ENCODE data around the gene NRG2.

Gene NRG2

DNA sequence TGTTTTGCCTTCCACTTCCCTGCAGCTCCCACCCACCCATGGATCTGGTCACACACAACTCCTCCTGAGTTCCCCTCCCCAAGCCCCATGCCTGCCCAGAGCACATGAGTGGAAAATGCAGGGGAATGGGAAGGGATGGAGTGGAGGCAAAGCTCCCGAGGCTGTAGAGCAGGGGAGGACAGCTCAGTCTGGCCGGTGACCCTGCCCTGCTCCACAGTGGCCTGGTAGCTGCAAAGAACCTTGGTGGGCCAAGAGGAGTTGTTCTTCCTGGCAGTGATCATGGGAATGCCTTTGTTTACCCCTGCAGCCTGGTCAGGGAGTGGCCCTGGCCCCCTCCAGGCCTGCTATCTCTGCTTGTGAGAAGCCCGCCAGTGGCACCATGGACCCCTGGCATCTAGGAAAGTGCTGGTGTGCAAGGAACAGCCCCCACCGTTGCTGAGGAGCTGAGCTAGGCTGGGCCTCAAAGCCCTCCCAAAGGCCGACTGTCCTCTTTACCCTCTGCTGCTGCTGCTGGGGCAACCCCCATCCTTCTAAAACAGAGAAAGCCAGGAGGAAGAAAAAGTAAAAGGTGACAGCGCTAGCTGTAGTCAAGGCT lies 187.1 kb downstream of the NRG2 start:
- no peak for DNase-seq (ENCODE audit: low read depth)
- no peak overlapping the region for H3K4me3 ChIP-seq (ENCODE audit: low read depth, low read length)
- TF ChIP-seq, protein P1, sequence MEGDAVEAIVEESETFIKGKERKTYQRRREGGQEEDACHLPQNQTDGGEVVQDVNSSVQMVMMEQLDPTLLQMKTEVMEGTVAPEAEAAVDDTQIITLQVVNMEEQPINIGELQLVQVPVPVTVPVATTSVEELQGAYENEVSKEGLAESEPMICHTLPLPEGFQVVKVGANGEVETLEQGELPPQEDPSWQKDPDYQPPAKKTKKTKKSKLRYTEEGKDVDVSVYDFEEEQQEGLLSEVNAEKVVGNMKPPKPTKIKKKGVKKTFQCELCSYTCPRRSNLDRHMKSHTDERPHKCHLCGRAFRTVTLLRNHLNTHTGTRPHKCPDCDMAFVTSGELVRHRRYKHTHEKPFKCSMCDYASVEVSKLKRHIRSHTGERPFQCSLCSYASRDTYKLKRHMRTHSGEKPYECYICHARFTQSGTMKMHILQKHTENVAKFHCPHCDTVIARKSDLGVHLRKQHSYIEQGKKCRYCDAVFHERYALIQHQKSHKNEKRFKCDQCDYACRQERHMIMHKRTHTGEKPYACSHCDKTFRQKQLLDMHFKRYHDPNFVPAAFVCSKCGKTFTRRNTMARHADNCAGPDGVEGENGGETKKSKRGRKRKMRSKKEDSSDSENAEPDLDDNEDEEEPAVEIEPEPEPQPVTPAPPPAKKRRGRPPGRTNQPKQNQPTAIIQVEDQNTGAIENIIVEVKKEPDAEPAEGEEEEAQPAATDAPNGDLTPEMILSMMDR (IDR thresholded peaks at IDR 0.05; ENCODE audit: insufficient read depth, low read depth, low read length, missing control alignments), result no peak

DNA sequence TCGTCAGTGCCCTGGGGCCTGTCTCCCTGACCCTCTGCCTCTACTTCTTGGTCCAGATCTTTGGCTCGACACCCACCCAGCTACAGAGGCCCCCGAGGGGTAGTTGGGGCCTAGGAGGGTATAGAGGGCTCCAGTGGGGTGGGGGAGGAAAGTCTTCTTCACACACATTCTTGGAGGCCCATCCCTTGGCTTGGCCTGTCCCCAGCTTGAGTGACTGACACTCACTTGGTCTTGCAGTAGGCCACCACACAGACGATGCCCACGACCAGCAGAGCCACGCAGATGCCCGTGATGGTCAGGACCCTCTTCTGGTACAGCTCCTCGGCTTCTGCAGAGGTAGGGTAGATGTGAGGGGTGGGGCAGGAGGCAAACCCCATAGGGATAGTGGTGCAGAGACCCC lies 187.6 kb downstream of the NRG2 start:
- H3K4me3 ChIP-seq (ENCODE audit: low read depth, low read length), result no peak overlapping the region
- TF ChIP-seq, protein P1 (IDR thresholded peaks at IDR 0.05; ENCODE audit: insufficient read depth, low read depth, low read length, missing control alignments), result no peak
- no peak for DNase-seq (ENCODE audit: low read depth)

DNA sequence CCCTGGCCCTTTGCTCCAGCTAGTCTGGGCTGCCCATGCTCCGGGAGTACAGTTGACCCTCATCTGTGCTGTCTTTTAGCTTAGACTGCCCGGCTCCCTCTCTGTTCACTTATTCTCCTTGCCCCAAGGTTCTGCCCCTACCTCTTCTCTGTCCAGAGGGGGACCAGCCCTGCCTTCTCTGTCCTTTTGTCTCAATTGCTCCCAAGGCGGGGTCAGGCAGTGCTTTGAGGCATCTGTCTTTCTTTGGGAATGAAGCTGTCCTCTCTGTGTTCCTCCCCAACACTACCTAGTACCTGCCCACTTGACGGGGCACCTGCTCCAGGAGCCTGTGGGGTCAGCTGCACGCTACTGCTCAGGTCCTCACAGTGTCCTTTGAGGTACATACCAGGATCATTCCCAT lies 188.1 kb downstream of the NRG2 start:
- no peak overlapping the region for H3K4me3 ChIP-seq (ENCODE audit: low read depth, low read length)
- TF ChIP-seq, protein P1 (IDR thresholded peaks at IDR 0.05; ENCODE audit: insufficient read depth, low read depth, low read length, missing control alignments), result no peak
- no peak for DNase-seq (ENCODE audit: low read depth)

GRCh38 chr5:139854029-139854605 lies 189.0 kb downstream of the NRG2 start:
- TF ChIP-seq, protein P1 (IDR thresholded peaks at IDR 0.05; ENCODE audit: insufficient read depth, low read depth, low read length, missing control alignments), result no peak
- no peak overlapping the region for H3K4me3 ChIP-seq (ENCODE audit: low read depth, low read length)
- no peak for DNase-seq (ENCODE audit: low read depth)

DNA sequence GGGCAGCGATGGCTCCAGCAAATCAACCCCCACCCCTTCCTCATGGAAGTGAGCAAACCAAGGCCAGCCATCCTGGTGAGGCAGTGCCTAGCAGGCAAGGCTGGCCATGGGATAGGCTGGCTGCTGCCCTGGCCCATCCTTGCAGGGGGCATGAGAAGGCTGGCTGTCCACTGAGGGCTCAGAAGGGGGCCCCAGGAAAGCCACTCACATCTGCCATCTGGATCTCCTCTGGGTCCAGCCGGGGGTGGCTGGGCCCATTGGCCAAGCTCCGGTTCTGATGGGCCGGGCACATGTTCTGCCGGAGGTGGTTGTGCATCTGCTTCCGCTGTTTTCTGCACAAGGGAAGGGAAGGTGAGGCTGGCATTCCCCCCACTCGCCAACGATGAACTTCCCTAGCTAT lies 190.4 kb downstream of the NRG2 start:
- H3K4me3 ChIP-seq (ENCODE audit: low read depth, low read length), result no peak overlapping the region
- DNase-seq (ENCODE audit: low read depth), result no peak
- TF ChIP-seq, protein P1 (IDR thresholded peaks at IDR 0.05; ENCODE audit: insufficient read depth, low read depth, low read length, missing control alignments), result no peak

GRCh38 chr5:139851558-139851957 lies 191.5 kb downstream of the NRG2 start:
- TF ChIP-seq, protein P1 (IDR thresholded peaks at IDR 0.05; ENCODE audit: insufficient read depth, low read depth, low read length, missing control alignments), result no peak
- H3K4me3 ChIP-seq (ENCODE audit: low read depth, low read length), result no peak overlapping the region
- no peak for DNase-seq (ENCODE audit: low read depth)

Data from GM12865 (cell line).